Astrocyte (in vitro differentiated cells and primary cell): ENCODE measurements around the gene BAG5.

Experiments used
- CTCF ChIP-seq: IDR thresholded peaks from 2 replicates; pipeline ENCODE4 v1.5.1; 2011; ENCODE audit warnings: low read depth, mild to moderate bottlenecking, inconsistent platforms, low read length, moderate library complexity; ENCODE audit not compliant: insufficient read depth
- EZH2 ChIP-seq: IDR thresholded peaks from 2 replicates; pipeline ENCODE4 v1.6.1; 2012; ENCODE audit warnings: mild to moderate bottlenecking, low read length, inconsistent platforms; ENCODE audit not compliant: insufficient read depth

- TF ChIP-seq CTCF (no peak), EZH2 (no peak)
Observed at GRCh38 chr14:103547941-103548462, 14.5 kb downstream of the BAG5 start.
